Rectal smooth muscle tissue (tissue), 1 donor: ENCODE measurements around the gene SDS.

Experiments
- H3K27ac ChIP-seq: one replicate; pipeline ENCODE4 v1.7.0; 2013; ENCODE audit warnings: low read depth, low read length, inconsistent platforms
- H3K27me3 ChIP-seq: one replicate; pipeline ENCODE4 v1.7.0; 2013; ENCODE audit warnings: low read length; ENCODE audit not compliant: control insufficient read depth, insufficient read depth
- H3K36me3 ChIP-seq: one replicate; pipeline ENCODE4 v1.7.0; 2013; ENCODE audit warnings: low read length; ENCODE audit not compliant: control insufficient read depth, insufficient read depth
- H3K4me1 ChIP-seq: one replicate; pipeline ENCODE4 v1.7.0; 2013; ENCODE audit warnings: low read length; ENCODE audit not compliant: control insufficient read depth, insufficient read depth
- H3K4me3 ChIP-seq: one replicate; pipeline ENCODE4 v1.7.0; 2013; ENCODE audit warnings: low read length
- H3K9ac ChIP-seq: one replicate; pipeline ENCODE4 v1.7.0; 2013; ENCODE audit warnings: low read length

The SDS gene

GRCh38 chr12:113405694-113406093 is 2.0 kb upstream of the SDS start:
- Histone ChIP-seq H3K4me3 (no peak overlapping the region), H3K27ac (no peak overlapping the region), H3K27me3 (no peaks in the 10 kb centered on the region), H3K4me1 (no peaks in the 10 kb centered on the region), H3K36me3 (no peaks in the 10 kb centered on the region), H3K9ac (no peak overlapping the region)

- Histone ChIP-seq H3K4me3 (no peak overlapping the region), H3K27ac (no peak overlapping the region)
Observed at GRCh38 chr12:113402586-113403260, 964 bp downstream of the SDS start.

DNA sequence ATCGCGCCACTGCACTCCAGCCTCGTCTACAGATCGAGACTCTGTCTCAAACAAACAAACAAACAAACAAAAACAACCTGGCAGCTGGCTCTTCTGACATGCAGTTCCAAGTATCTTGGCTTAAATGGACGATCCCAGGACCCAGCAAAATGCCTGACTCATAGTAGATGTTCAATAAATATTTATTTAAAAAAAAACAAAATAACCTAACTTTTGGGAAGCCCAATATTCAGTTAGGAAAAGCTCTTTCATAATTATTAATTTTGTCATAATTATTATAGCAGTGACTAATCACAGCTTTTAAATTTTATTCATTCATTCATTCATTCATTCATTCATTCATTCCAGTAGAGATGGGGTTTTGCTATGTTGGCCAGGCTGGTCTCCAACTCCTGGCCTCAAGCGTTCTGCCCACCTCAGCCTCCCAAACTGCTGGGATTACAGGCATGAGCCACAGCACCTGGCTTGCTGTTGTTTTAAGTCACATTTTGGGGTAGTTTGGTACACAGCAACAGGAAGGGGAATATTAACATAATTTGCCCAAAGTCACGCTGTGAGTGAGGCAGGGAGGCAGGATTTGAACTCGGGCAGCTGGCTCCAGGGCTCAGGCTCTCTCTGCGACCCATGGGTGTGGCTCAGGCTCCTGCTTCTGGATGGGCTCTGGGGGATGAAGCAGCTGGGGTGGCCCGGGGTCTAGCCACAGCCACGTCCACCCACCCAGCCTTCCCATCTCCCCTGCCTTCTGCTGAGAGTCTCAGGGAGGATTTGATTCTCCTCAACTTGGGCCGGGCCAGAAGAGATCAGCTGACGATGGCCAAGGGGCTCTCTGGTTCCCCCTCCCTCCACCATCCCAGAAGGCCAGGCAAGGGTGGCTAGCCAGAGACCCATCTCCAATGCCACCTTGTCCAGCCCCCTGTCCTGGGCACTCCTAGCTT is 2.4 kb downstream of the SDS start:
- Histone ChIP-seq H3K9ac (no peak overlapping the region), H3K36me3 (no peaks in the 10 kb centered on the region), H3K4me3 (no peak overlapping the region), H3K27ac (no peak overlapping the region), H3K4me1 (no peaks in the 10 kb centered on the region), H3K27me3 (peaks cover 6% of the 10 kb centered on the region)

More at GRCh38 chr12:113402586-113403260, 964 bp downstream of the SDS start:
- no peaks in the 10 kb centered on the region for H3K36me3 ChIP-seq
- H3K27me3 ChIP-seq = peaks cover 6% of the 10 kb centered on the region
- no peak overlapping the region for H3K9ac ChIP-seq
- no peaks in the 10 kb centered on the region for H3K4me1 ChIP-seq

GRCh38 chr12:113400362-113400761 is 3.3 kb downstream of the SDS start:
- H3K27ac ChIP-seq = no peak overlapping the region
- H3K4me3 ChIP-seq = no peak overlapping the region
- H3K4me1 ChIP-seq = no peaks in the 10 kb centered on the region
- no peaks in the 10 kb centered on the region for H3K36me3 ChIP-seq
- peaks cover 6% of the 10 kb centered on the region for H3K27me3 ChIP-seq
- H3K9ac ChIP-seq = no peak overlapping the region

DNA sequence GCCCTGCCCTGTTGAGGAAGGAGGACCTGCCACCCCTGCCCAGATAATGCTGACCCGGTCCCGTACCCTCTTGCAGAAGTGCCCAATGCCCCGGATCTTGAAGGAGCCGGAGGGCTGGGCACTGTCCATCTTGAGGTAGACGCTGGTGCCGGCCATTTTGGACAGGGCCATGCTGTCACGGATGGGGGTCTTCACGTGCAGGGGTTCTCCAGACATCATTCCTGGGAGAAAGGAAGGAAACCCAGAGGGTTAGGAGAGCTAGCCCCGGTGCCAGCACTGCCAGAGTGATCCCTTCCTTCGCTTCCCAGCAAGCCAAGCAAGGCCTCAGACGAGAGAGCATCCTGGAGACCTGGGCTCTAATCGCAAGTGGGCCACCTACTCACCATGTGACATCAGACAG is 4.2 kb downstream of the SDS start:
- peaks cover 6% of the 10 kb centered on the region for H3K27me3 ChIP-seq
- no peaks in the 10 kb centered on the region for H3K36me3 ChIP-seq
- H3K9ac ChIP-seq = no peak overlapping the region
- H3K4me1 ChIP-seq = no peaks in the 10 kb centered on the region
- H3K27ac ChIP-seq = no peak overlapping the region
- H3K4me3 ChIP-seq = no peak overlapping the region

DNA sequence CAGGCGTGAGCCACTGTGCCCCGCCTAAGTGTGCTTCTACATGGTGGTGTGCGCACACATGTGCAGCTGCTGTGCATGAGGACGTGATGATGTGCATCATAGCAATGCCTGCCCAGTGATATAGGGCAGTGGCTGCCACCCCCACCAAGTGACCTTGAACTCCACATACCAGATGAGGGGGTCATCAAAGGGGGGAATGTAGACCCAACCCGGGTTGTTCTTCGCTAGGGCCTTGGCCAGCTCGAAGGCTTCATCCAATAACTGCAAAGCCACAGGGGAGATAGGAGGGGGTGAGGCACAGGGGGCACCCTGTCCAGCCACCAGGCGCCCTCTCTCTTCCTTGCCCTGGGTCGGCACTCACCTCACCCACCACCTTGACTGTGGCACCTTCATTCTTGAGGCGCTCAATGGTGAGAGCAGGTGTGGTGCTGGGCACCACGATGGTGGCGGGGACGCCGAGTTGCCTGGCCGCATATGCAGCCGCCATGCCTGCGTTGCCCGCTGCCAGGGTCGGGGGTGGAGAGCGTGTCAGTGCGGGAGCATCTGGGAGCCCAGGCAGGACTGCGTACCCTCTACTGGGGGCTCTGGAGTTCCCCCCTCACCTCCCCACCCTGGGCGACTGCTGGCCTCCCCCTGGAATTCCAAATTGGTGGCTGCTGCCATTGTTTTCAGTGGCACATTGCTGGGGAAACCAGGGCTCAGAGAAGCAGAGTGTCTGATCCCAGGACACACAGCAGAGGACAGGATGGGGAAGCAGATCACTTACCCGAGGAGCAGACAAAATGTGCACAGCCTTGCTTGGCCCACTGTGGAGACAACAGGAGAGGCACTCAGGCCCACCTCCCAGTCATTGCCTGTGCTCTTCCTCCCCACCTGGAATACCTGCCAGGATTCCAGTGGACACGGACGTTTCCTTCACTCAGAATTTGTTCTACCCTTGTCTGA is 5.1 kb downstream of the SDS start:
- Histone ChIP-seq H3K27me3 (peaks cover 6% of the 10 kb centered on the region), H3K4me1 (no peaks in the 10 kb centered on the region), H3K36me3 (no peaks in the 10 kb centered on the region), H3K27ac (no peak overlapping the region), H3K9ac (no peak overlapping the region), H3K4me3 (no peak overlapping the region)

DNA sequence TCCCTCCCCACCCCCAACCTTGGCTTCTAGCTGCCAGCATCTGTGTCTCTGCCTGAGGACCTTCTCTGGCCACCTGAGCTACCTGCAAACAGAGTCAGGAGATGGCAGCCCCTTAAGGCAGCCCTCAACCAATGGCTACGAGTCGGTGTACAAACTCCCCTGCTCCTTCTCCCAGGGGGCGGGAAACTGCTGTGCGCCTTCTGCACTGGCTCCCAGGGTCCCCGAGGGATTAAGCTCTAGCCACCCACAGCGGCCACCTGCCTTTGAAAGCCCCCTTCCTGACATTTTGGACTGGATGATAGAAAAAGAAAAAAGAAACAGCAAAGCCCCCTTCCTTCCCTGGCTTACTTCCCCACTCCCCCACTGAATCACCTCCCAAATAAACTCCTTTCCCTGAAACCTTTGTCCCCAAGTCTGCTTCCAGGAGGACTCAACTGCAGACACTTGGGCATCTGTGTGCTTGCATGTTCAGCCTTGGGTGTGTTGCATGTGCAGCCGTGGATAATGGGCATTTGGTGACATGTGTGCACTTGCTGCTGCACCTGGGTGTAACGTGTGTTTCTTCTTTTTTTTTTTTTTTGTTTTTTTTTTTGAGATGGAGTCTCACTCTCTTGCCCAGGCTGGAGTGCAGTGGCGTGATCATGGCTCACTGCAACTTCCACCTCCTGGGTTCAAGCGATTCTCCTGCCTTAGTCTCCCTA is 6.0 kb downstream of the SDS start:
- Histone ChIP-seq H3K36me3 (no peaks in the 10 kb centered on the region), H3K27me3 (peaks cover 6% of the 10 kb centered on the region), H3K9ac (no peak overlapping the region), H3K4me1 (no peaks in the 10 kb centered on the region), H3K4me3 (no peak overlapping the region), H3K27ac (no peak overlapping the region)

DNA sequence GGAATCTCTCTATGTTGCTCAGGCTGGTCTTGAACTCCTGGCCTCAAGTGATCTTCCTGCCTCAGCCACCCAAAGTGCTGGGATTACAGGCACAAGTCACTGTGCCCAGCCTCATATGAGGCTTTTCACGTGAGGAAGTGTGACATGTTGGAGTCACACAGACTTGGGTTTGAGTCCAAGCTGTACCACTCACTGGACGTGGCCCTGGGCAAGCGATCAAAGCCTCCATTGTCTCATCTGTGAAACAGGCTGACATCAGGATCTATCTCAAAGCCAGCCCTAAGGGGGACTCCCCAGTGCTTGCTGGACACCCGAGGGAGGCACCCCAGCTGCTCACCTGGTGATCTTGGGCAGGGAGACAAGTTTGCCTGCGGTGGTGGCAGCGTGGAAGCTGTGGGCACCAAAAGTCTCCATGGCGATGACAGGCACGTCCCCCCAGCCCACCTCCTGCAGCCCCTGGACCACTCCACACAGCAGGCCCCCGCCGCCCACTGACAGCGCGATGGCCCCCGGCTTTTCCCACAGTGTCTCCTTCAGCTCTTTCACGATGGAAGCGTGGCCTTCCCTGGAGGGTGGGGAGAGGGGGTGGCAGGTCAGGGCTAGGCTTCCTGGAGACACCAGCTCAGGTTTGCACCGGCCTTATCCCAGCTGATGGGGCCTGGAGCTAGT is 6.7 kb downstream of the SDS start:
- H3K36me3 ChIP-seq = no peaks in the 10 kb centered on the region
- no peak overlapping the region for H3K27ac ChIP-seq
- H3K4me3 ChIP-seq = no peak overlapping the region
- no peaks in the 10 kb centered on the region for H3K4me1 ChIP-seq
- peaks cover 6% of the 10 kb centered on the region for H3K27me3 ChIP-seq
- H3K9ac ChIP-seq = no peak overlapping the region

DNA sequence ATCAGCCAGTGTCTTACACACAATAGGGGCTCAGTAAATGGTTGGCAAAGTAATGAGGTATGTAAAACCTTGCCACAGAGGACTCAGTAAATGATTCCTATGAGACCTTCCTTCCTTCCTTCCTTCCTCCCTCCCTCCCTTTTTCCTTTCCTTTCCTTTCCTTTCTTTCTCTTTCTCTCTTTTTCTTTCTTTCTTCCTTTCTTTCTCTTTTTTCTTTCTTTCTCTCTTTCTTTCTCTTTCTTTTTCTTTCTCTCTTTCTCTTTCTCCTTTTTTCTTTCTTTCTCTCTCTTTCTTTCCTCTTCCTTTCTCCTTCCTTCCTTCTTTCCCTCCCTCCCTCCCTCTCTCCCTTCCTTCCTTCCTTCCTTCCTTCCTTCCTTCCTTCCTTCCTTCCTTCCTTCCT is 7.5 kb downstream of the SDS start:
- no peak overlapping the region for H3K4me3 ChIP-seq
- H3K27me3 ChIP-seq = peaks cover 6% of the 10 kb centered on the region
- no peaks in the 10 kb centered on the region for H3K4me1 ChIP-seq
- H3K9ac ChIP-seq = no peak overlapping the region
- no peak overlapping the region for H3K27ac ChIP-seq
- no peaks in the 10 kb centered on the region for H3K36me3 ChIP-seq

- H3K27ac ChIP-seq = no peak overlapping the region
- no peaks in the 10 kb centered on the region for H3K4me1 ChIP-seq
- H3K27me3 ChIP-seq = peaks cover 6% of the 10 kb centered on the region
- H3K36me3 ChIP-seq = no peaks in the 10 kb centered on the region
- no peak overlapping the region for H3K4me3 ChIP-seq
- H3K9ac ChIP-seq = no peak overlapping the region
Observed at GRCh38 chr12:113395119-113395518, 8.6 kb downstream of the SDS start.

DNA sequence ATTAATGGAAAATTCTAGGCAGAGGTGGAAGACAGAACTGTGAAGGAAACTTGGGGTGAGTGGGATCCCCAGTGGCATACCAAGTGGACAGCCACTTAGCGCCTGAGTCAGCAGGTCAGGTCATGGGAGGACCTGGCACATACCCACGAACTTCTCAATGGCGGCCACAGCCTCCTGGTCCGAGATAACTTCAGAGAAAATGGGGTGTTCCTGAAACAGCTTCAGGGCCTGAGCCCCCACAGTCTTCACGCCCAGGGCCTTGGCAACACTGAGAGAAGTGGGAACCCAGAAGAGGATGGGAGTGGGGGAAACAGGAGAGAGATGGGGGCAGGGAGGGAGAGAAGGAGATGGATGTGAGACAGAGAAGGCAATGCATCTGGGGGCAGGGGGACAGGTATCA is 9.9 kb downstream of the SDS start:
- no peak overlapping the region for H3K9ac ChIP-seq
- H3K27me3 ChIP-seq = no peaks in the 10 kb centered on the region
- no peaks in the 10 kb centered on the region for H3K36me3 ChIP-seq
- H3K27ac ChIP-seq = no peak overlapping the region
- H3K4me3 ChIP-seq = no peak overlapping the region
- no peaks in the 10 kb centered on the region for H3K4me1 ChIP-seq
